Neuron (in vitro differentiated cells): ENCODE data around the gene HOXB8.

ENCODE experiments used
- H2AFZ ChIP-seq: one replicate; pipeline ENCODE4 v1.6.1; 2013; ENCODE audit warnings: low read depth, mild to moderate bottlenecking, inconsistent platforms, low read length, moderate library complexity
- H3K27me3 ChIP-seq: one replicate; pipeline ENCODE4 v1.6.1; 2013; ENCODE audit warnings: low read length; ENCODE audit not compliant: insufficient read depth
- H3K36me3 ChIP-seq: one replicate; pipeline ENCODE4 v1.6.1; 2013; ENCODE audit warnings: low read length; ENCODE audit not compliant: insufficient read depth
- H3K4me1 ChIP-seq: one replicate; pipeline ENCODE4 v1.6.1; 2013; ENCODE audit warnings: low read length; ENCODE audit not compliant: insufficient read depth
- H3K4me3 ChIP-seq: 2 replicates; pipeline ENCODE4 v1.5.1; 2013; ENCODE audit warnings: mild to moderate bottlenecking, low read length, moderate library complexity
- H3K9me3 ChIP-seq: one replicate; pipeline ENCODE4 v1.6.1; 2013; ENCODE audit warnings: low read length

The HOXB8 gene

GRCh38 chr17:48605991-48606891 is 8.9 kb downstream of the HOXB8 start:
- peaks cover 95% of the 10 kb centered on the region for H3K27me3 ChIP-seq
- H3K36me3 ChIP-seq = no peaks in the 10 kb centered on the region
- no peak overlapping the region for H2AFZ ChIP-seq
- H3K4me3 ChIP-seq = no peak overlapping the region
- peaks cover 2% of the 10 kb centered on the region for H3K9me3 ChIP-seq
- no peaks in the 10 kb centered on the region for H3K4me1 ChIP-seq

GRCh38 chr17:48605409-48605919 is 9.6 kb downstream of the HOXB8 start:
- peaks cover 2% of the 10 kb centered on the region for H3K9me3 ChIP-seq
- H3K36me3 ChIP-seq = no peaks in the 10 kb centered on the region
- H2AFZ ChIP-seq = no peak overlapping the region
- H3K4me1 ChIP-seq = no peaks in the 10 kb centered on the region
- H3K4me3 ChIP-seq = no peak overlapping the region
- peaks cover 95% of the 10 kb centered on the region for H3K27me3 ChIP-seq

- Histone ChIP-seq H3K4me1 (no peaks in the 10 kb centered on the region), H2AFZ (no peak within 1 kb of the TSS), H3K36me3 (no peaks in the 10 kb centered on the region), H3K27me3 (peaks cover 95% of the 10 kb centered on the region), H3K9me3 (peaks cover 2% of the 10 kb centered on the region), H3K4me3 (no peak within 1 kb of the TSS)
These were observed 10.2 kb downstream of the HOXB8 start, which contains the start of gene HOXB6 for GRCh38 chr17:48604770-48605329. HOXB6 (minus strand) TSS chr17:48604986; CDS start chr17:48598150, 6,836 bp downstream.

GRCh38 chr17:48603959-48604769 is 10.9 kb downstream of the HOXB8 start:
- Histone ChIP-seq H3K4me1 (no peaks in the 10 kb centered on the region), H3K36me3 (no peaks in the 10 kb centered on the region), H3K9me3 (peaks cover 2% of the 10 kb centered on the region), H3K4me3 (no peak overlapping the region), H2AFZ (no peak overlapping the region), H3K27me3 (peaks cover 95% of the 10 kb centered on the region)

GRCh38 chr17:48601539-48602425 is 13.3 kb downstream of the HOXB8 start:
- no peaks in the 10 kb centered on the region for H3K36me3 ChIP-seq
- H3K4me3 ChIP-seq = no peak overlapping the region
- peaks cover 98% of the 10 kb centered on the region for H3K27me3 ChIP-seq
- H2AFZ ChIP-seq = no peak overlapping the region
- no peaks in the 10 kb centered on the region for H3K4me1 ChIP-seq
- H3K9me3 ChIP-seq = peaks cover 2% of the 10 kb centered on the region

GRCh38 chr17:48601207-48601538 is 13.9 kb downstream of the HOXB8 start:
- Histone ChIP-seq H3K36me3 (no peaks in the 10 kb centered on the region), H2AFZ (no peak overlapping the region), H3K4me1 (no peaks in the 10 kb centered on the region), H3K4me3 (no peak overlapping the region), H3K27me3 (peaks cover 98% of the 10 kb centered on the region), H3K9me3 (peaks cover 2% of the 10 kb centered on the region)

- H3K27me3 ChIP-seq = peaks cover 97% of the 10 kb centered on the region
- no peaks in the 10 kb centered on the region for H3K4me1 ChIP-seq
- peaks cover 2% of the 10 kb centered on the region for H3K9me3 ChIP-seq
- H3K4me3 ChIP-seq = no peak overlapping the region
- no peaks in the 10 kb centered on the region for H3K36me3 ChIP-seq
- no peak overlapping the region for H2AFZ ChIP-seq
These were observed 14.6 kb downstream of the HOXB8 start for GRCh38 chr17:48600244-48601098.

- Histone ChIP-seq H3K9me3 (peaks cover 2% of the 10 kb centered on the region), H2AFZ (no peak overlapping the region), H3K4me3 (no peak overlapping the region), H3K36me3 (no peaks in the 10 kb centered on the region), H3K4me1 (no peaks in the 10 kb centered on the region), H3K27me3 (peaks cover 97% of the 10 kb centered on the region)
These were observed 15.7 kb downstream of the HOXB8 start for GRCh38 chr17:48599354-48599753.

- Histone ChIP-seq H2AFZ (no peak overlapping the region), H3K27me3 (peaks cover 97% of the 10 kb centered on the region), H3K9me3 (peaks cover 2% of the 10 kb centered on the region), H3K36me3 (no peaks in the 10 kb centered on the region), H3K4me3 (no peak overlapping the region), H3K4me1 (no peaks in the 10 kb centered on the region)
These were observed 16.4 kb downstream of the HOXB8 start for GRCh38 chr17:48598736-48599135.

GRCh38 chr17:48597778-48598631 is 17.1 kb downstream of the HOXB8 start:
- Histone ChIP-seq H2AFZ (no peak overlapping the region), H3K27me3 (peaks cover 97% of the 10 kb centered on the region), H3K4me3 (no peak overlapping the region), H3K4me1 (no peaks in the 10 kb centered on the region), H3K9me3 (no peaks in the 10 kb centered on the region), H3K36me3 (no peaks in the 10 kb centered on the region)

GRCh38 chr17:48597528-48597777 is 17.6 kb downstream of the HOXB8 start:
- H3K9me3 ChIP-seq = no peaks in the 10 kb centered on the region
- H3K4me3 ChIP-seq = no peak overlapping the region
- H2AFZ ChIP-seq = no peak overlapping the region
- H3K27me3 ChIP-seq = peaks cover 98% of the 10 kb centered on the region
- H3K36me3 ChIP-seq = no peaks in the 10 kb centered on the region
- no peaks in the 10 kb centered on the region for H3K4me1 ChIP-seq
